Stomach (tissue), 4 donors: Measurements from ENCODE around the gene PARP2.

Experiments used
- POLR2A ChIP-seq, 4 donors: fragments of 450-650 bp; IDR thresholded peaks; one replicate each; pipeline ENCODE4 v1.6.1; 2016; ENCODE audit warnings: antibody characterized with exemption in 4 of 4, control low read depth in 2 of 4, mild to moderate bottlenecking in 1 of 4, moderate library complexity in 1 of 4
- TF ChIP-seq, protein P1 (sequence below), 7 experiments: fragments of 450-650 bp in 4 of 7; fragments of 200-600 bp in 3 of 7; sonication (generic) in 3 of 7; IDR thresholded peaks; one replicate each; pipeline ENCODE4 v1.5.1; 2016 to 2019; ENCODE audit warnings: antibody characterized with exemption in 7 of 7, control low read depth in 2 of 7, mild to moderate bottlenecking in 1 of 7

GRCh38 chr14:20387576-20387975, 44.1 kb downstream of the PARP2 start:
- TF ChIP-seq, protein P1, sequence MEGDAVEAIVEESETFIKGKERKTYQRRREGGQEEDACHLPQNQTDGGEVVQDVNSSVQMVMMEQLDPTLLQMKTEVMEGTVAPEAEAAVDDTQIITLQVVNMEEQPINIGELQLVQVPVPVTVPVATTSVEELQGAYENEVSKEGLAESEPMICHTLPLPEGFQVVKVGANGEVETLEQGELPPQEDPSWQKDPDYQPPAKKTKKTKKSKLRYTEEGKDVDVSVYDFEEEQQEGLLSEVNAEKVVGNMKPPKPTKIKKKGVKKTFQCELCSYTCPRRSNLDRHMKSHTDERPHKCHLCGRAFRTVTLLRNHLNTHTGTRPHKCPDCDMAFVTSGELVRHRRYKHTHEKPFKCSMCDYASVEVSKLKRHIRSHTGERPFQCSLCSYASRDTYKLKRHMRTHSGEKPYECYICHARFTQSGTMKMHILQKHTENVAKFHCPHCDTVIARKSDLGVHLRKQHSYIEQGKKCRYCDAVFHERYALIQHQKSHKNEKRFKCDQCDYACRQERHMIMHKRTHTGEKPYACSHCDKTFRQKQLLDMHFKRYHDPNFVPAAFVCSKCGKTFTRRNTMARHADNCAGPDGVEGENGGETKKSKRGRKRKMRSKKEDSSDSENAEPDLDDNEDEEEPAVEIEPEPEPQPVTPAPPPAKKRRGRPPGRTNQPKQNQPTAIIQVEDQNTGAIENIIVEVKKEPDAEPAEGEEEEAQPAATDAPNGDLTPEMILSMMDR (IDR thresholded peaks at IDR 0.05) = no peak
- no peak for TF ChIP-seq POLR2A (IDR thresholded peaks at IDR 0.05)
